PC-3 (cell line): ENCODE data around the gene SH2D6.

ENCODE experiments used
- CTCF ChIP-seq: fragments of 300-600 bp; sonication (generic); conservative IDR thresholded peaks from 2 replicates; pipeline ENCODE4 v1.5.1; 2017; ENCODE audit warnings: antibody characterized with exemption, low read depth, mild to moderate bottlenecking, low read length
- EZH2 ChIP-seq: fragments of 300-600 bp; sonication (generic); IDR thresholded peaks from one replicate; pipeline ENCODE4 v1.6.1; 2017; ENCODE audit warnings: antibody characterized with exemption, mild to moderate bottlenecking, low read length; ENCODE audit not compliant: unreplicated experiment
- EZH2phosphoT487 ChIP-seq: fragments of 300-600 bp; sonication (generic); IDR thresholded peaks from 2 replicates; pipeline ENCODE4 v1.6.1; 2018; ENCODE audit warnings: mild to moderate bottlenecking, antibody characterized with exemption, low read length, borderline replicate concordance

GRCh38 chr2:85383850-85384249, 34.7 kb upstream of the SH2D6 start:
- TF ChIP-seq CTCF (no peak), EZH2 (no peak), EZH2phosphoT487 (no peak)
